GM18867 (cell line): ENCODE measurements around the gene DNAI1.
"Not testable (repeated sequence)": the region's sequence is repeated elsewhere in the genome, so short reads cannot be mapped to it uniquely, and the experiment has no call there.

Experiments used
- ATAC-seq: cut with Tn5 transposase; IDR thresholded peaks from one replicate; pipeline ENCODE4 v1.9.1; 2021; ENCODE audit warnings: mild to moderate bottlenecking, moderate library complexity; ENCODE audit not compliant: unreplicated experiment

Gene DNAI1

DNA sequence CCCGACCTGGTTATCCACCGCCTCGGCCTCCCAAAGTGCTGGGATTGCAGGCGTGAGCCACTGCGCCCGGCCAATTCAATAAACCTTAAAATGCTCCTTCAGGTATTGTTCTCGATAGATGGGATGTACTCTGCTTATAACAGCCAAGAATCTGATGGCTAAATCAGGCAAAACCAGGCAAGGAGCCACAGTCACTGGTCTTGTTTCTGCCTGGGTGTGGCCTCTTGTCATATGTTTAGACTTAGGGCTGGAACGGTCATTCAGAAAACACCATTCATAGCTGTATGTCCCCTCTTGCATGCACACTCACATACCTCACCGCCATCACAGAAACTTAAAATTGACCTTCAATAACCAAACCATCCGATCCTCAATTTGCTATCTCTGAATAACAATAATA is 8.0 kb upstream of the DNAI1 start:
- no peak for ATAC-seq

DNA sequence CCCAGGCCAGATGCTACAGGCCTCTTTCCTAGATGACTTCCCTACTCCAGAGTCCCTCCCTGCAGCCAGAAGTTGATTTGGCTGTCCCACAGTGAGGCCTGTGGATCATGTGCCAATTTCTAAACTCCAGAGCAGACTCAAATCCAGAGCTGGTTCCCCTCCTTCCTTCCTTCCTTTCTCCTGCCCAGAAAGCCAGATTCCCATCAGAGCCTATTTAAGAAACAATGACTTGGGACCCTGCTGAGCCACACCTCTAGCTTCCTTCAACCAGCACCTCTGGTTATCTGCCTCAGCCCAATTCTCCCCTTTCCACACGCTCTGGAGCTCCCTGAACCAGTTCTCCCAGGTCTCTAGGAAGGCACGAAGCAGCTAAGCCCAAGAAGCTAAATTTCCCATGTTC is 7.5 kb upstream of the DNAI1 start:
- no peak for ATAC-seq

DNA sequence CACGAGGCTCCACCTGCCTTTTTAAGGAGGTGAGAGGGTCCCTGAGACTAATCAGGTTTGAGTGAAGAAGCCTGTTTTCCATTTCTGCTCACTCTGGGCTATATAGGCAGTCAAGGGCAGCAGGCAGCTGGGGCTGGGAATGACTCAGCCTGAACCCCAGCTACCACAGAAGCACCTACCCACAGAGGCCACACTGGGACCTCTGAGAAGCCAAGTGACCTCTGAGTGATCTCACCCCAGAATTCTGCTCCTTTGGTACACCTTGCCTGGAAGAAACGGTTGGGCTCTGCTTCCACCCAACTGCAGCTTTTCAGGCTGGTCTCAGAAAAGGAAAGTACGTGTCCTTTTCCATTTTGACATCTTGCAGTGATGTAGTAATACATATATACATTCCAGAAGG is 7.1 kb upstream of the DNAI1 start:
- peak; percentile 71 for ATAC-seq

- ATAC-seq, result no peak
Observed at GRCh38 chr9:34452568-34452967, 6.0 kb upstream of the DNAI1 start.

DNA sequence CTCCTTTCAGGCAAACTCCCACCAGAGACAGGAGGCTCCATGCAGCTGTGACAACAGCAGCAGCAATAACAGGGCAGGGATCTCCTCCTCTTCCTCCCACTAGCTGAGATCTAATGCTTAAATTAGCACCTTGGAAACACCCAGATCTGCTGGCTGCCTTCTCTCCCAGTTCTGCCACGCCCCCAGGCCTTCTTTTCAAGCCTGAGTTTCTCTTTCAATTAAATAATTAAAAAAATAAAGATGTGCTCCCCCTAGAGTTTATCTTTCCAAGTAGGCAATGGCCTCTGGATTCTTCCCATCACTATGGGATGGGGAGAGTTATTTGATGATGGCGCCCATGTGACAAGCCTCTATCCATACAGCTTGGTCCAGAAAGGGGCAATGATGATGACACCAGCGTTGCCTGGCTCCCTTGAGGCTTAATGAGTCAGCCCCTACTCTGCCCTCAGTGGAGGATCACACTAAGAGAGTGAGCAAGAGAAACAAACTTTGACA is 4.0 kb upstream of the DNAI1 start:
- no peak for ATAC-seq

GRCh38 chr9:34456151-34456550 is 2.5 kb upstream of the DNAI1 start:
- ATAC-seq, result no peak

- no peak for ATAC-seq
Observed at GRCh38 chr9:34456746-34457145, 1.9 kb upstream of the DNAI1 start.

DNA sequence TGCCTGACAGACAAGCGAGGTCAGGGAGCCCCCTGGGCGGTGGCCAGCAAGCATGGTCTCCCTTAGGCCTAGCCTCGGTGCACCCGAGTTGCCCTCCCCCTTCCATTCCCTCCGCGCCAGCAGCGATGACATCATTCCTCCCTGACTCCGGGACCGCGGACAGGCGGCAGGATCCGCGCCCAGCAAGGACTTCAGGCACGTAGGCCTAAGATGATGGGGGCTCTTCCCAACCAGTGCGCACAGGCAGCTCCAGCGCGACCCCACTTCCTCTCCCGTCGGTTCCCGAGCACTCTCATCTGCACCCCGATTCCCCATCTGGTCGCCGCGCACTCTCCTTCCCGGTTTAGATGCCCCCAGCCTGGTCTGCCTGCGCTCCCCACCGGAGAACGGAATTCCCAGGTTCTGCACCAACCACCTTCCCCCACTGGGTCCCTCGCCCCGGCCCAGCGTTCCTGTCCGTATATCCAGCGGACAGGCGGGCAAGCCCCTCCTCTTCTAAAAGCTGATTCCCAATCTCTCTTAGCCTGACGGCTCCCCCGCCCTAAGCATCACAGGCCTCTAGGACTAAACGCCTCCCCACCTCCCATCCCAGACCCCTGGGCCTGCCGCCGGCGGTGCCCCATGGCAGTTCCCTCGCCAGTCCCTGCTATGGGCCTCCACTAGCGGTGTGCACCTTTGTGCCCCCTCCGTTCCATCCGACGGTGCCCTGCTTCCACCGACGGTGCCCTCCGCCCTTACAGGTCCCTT is 1.2 kb upstream of the DNAI1 start:
- ATAC-seq, result no peak

DNA sequence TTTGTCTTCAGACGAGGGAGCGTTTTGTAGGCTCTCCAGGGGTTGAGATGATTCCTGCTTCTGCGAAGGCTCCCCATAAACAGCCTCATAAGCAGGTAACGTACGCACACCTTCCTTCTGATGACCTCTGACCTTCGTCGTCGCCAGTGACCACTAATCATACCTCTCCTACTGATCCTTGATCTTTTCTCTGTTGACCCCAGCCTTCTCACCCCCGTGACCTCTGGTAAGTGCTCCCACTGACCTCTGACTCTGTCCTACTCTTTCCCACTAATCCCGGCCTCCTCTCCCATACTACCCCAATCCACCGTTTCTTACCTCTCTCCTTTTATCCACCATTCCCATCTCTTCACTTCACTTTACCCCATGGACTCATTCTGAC is 345 bp downstream of the DNAI1 start:
- no peak for ATAC-seq

GRCh38 chr9:34459356-34459755 is 751 bp downstream of the DNAI1 start:
- ATAC-seq, result no peak

DNA sequence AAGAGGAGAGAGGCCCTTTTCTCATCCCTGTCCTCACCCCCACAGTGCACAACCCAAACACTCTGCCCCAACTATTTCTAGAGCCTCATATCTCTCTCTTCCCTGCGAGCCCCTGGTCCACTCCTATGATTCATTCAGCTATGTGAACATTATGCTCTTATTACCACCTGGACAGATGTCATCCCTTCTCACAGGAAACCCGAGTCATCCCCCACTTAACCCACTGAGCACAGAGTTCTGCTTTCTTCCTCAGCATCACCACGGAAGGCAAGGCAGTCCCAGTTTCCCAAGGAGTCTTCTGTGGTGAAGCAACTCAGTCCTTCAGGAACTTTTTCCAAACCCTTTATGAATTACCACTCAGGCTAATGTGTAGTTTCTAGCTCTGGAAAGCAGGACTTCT is 1.3 kb downstream of the DNAI1 start:
- ATAC-seq, result no peak

- no peak for ATAC-seq
Observed at GRCh38 chr9:34463098-34463900, 4.7 kb downstream of the DNAI1 start.

DNA sequence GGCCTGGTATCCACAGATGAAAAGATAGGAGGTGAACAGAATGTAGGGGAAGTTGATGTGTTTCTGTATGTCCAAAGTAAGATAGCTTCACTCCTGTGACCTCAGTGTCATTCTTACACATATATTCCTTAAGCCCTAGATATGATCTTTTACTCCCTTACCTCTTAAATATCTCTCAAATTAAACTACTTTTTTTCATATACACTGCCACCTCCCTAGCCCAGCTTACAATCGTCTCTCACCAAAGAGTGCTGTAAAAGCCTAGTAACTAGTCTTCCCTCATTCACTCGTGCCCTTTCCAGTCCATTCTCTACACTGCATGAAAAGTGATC is 5.3 kb downstream of the DNAI1 start:
- ATAC-seq, result no peak

DNA sequence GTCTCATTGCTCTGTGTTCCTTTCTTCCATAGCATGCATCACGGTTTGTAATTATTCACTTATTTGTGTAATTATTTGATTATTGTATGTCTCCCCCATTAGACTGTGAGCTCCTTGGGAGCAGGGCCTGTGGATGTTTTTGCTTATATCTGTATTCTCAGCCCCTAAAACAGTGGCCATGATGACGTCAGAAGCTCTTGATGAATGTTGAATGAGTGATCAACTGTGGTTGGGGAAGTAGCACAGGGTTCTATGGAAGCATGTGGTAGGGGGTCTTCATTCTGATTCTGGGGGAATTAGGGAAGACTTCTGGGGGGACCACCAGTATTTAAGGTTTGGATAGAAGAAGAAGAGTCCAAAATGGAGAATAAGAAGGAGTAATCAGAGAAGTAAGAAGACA is 6.0 kb downstream of the DNAI1 start:
- ATAC-seq, result no peak

DNA sequence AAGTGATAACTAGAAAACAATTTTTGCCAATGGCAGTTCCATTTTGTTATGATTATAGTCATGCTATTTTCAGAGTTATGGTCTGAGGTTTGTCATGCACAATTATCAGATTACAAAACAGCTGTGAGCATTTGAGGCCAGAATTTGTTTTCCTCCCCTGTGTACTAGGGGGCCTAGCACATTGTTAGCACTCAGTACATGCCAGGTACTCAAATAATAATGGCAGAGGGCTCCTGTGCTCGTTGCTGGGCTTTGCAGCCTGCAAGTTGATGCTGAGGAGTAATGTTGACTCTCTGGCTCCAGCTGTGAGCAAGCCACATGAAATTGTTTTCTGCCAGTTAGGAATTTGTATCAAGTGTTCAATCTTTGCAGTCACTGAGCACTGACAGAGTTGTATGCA is 6.9 kb downstream of the DNAI1 start:
- ATAC-seq, result no peak

DNA sequence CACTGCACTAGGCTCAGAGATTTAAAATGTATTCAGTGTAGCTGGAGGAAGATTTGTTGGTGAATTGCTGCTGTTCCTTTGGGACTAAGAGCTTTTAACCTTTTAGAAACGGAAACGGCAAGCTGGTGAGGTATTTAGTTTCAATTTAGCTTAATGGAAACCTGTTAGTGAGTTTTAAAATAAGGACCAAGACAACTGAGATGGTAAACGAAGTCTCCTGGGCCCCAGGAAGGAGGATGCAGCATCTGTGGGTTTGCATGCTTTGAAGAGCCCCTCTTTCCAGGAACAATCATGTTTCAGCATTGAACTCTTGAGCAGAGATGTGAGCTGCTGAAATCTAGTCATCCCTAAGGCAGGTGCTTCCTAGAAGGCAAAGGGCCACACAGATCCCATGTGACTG is 16.5 kb downstream of the DNAI1 start:
- ATAC-seq, result no peak

GRCh38 chr9:34477541-34477940 is 18.9 kb downstream of the DNAI1 start:
- no peak for ATAC-seq

GRCh38 chr9:34479431-34479866 is 20.8 kb downstream of the DNAI1 start:
- ATAC-seq, result no peak

DNA sequence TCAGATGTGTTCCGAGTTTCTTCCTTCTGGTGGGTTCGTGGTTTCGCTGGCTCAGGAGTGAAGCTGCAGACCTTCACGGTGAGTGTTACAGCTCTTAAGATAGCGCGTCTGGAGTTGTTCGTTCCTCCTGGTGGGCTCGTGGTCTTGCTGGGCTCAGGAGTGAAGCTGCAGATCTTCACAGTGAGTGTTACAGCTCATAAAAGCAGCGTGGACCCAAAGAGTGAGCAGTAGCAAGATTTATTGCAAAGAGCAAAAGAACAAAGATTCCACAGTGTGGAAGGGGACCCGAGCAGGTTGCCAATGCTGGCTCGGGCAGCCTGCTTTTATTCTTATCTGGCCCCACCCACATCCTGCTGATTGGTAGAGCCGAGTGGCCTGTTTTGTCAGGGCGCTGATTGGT is 23.0 kb downstream of the DNAI1 start:
- ATAC-seq, result not testable (repeated sequence)

GRCh38 chr9:34482746-34483145 is 24.1 kb downstream of the DNAI1 start:
- not testable (repeated sequence) for ATAC-seq

GRCh38 chr9:34484678-34485077 is 26.1 kb downstream of the DNAI1 start:
- ATAC-seq, result no peak

- ATAC-seq, result no peak
Observed at GRCh38 chr9:34485822-34486221, 27.2 kb downstream of the DNAI1 start.
